ENCODE data around the gene NLRC5. TPM values are rescaled to one million over a fixed set of nuclear protein-coding genes. Genes with fewer than 3 reads are reported as not detected.
A peak's percentile ranks its signal among the peaks of the same experiment; 100 is the strongest.

The NLRC5 gene
- total and polyA plus RNA-seq, 10 donors = 52.0 to 401 (median 219) TPM

DNA sequence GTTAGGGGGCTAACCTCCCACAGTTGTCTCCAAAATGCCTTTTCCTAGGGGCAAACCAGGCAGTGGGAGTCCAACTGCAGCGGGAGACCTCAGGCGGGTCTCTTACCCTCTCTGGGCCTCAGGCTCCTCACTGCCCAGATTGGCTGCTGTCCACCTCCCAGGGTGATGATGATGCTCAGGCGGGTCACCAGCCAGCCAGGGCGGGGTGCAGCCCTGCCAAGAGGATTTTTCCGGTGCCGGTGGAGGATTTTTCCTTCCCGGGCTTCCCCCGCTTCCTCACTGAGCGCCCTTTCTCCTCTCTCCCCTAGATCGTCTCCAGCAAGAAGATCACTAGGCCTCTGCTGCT, 125.8 kb downstream of the NLRC5 start:
- peak overlapping the region in 3 of 8 donors; percentile 28 to 41 (median 36) for H3K27ac ChIP-seq
- H3K36me3 ChIP-seq = peaks cover 0 to 72% (median 13%) of the 10 kb centered on the region in 6 donors
- no peak for TF ChIP-seq POLR2A (IDR thresholded peaks at IDR 0.05)
- TF ChIP-seq, protein P1, sequence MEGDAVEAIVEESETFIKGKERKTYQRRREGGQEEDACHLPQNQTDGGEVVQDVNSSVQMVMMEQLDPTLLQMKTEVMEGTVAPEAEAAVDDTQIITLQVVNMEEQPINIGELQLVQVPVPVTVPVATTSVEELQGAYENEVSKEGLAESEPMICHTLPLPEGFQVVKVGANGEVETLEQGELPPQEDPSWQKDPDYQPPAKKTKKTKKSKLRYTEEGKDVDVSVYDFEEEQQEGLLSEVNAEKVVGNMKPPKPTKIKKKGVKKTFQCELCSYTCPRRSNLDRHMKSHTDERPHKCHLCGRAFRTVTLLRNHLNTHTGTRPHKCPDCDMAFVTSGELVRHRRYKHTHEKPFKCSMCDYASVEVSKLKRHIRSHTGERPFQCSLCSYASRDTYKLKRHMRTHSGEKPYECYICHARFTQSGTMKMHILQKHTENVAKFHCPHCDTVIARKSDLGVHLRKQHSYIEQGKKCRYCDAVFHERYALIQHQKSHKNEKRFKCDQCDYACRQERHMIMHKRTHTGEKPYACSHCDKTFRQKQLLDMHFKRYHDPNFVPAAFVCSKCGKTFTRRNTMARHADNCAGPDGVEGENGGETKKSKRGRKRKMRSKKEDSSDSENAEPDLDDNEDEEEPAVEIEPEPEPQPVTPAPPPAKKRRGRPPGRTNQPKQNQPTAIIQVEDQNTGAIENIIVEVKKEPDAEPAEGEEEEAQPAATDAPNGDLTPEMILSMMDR (IDR thresholded peaks at IDR 0.05 in 8 of 11, conservative IDR thresholded peaks at IDR 0.05 in 3 of 11) = no peak
- no peak for TF ChIP-seq POLR2AphosphoS5 (IDR thresholded peaks at IDR 0.05)
- no peaks in the 10 kb centered on the region for H3K9me3 ChIP-seq
- peaks cover 0 to 3% (median 0%) of the 10 kb centered on the region in 7 donors for H3K27me3 ChIP-seq (replicated peaks in 1 of 7)
- intact Hi-C loops (cut with DNase I; ENCODE audit: low total_unique reads) = no loop called here
- peaks cover 0 to 57% (median 27%) of the 10 kb centered on the region in 6 donors for H3K4me1 ChIP-seq
- DNase-seq = no peak
- no peak overlapping the region for H3K4me3 ChIP-seq
- WGBS, 5 donors = 54 to 86% (median 69%) methylated on average over 10 of the region's 10 CpGs

DNA sequence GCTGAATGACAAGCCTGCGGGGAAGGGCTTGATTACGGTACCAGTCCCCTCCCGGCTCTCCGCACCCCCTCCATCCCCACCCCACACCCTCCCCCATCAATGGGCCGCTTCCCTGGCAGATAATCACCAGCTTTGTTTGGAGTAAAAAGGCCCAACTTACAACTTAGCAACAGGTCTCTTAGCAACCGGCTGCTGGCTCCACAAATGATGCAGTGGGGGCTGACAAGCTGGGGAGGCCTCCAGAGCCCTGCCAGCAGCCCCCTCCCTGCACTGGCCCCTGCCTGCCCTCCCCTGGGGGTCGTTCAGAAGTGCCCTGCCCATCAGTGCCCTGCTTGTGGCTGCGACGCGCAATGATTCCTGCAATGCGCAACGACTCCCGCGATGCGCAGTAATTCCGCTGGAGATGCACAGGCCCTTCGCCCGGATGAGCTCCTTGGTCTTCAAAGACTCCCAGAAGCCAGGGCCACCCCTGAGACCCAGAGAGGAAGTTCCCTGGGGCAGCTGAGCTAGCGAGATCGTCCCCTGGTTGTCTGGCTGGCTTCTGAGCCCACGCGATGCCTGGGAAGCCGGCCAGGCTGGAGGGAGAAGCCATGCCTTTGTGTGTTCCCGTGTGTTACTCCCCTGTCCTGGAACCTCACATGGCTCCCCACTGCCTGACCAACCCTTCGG, 126.3 kb downstream of the NLRC5 start:
- 58 to 81% (median 74%) methylated on average over 23 to 25 of the region's 25 CpGs for WGBS, 5 donors
- peaks cover 0 to 2% (median 0%) of the 10 kb centered on the region in 7 donors for H3K27me3 ChIP-seq (replicated peaks in 1 of 7)
- H3K9me3 ChIP-seq = no peaks in the 10 kb centered on the region
- peak in 2 of 3 donors; percentile 28 to 48 for TF ChIP-seq POLR2AphosphoS5 (IDR thresholded peaks at IDR 0.05)
- TF ChIP-seq POLR2A (IDR thresholded peaks at IDR 0.05) = no peak
- TF ChIP-seq, protein P1 (IDR thresholded peaks at IDR 0.05 in 8 of 11, conservative IDR thresholded peaks at IDR 0.05 in 3 of 11) = no peak
- peaks cover 0 to 77% (median 13%) of the 10 kb centered on the region in 6 donors for H3K36me3 ChIP-seq
- no peak overlapping the region for H3K4me3 ChIP-seq
- intact Hi-C loops (cut with DNase I; ENCODE audit: low total_unique reads) = no loop called here
- H3K27ac ChIP-seq = peak overlapping the region in 3 of 8 donors; percentile 28 to 41 (median 36)
- no peak for DNase-seq
- H3K4me1 ChIP-seq = peaks cover 0 to 52% (median 24%) of the 10 kb centered on the region in 6 donors

DNA sequence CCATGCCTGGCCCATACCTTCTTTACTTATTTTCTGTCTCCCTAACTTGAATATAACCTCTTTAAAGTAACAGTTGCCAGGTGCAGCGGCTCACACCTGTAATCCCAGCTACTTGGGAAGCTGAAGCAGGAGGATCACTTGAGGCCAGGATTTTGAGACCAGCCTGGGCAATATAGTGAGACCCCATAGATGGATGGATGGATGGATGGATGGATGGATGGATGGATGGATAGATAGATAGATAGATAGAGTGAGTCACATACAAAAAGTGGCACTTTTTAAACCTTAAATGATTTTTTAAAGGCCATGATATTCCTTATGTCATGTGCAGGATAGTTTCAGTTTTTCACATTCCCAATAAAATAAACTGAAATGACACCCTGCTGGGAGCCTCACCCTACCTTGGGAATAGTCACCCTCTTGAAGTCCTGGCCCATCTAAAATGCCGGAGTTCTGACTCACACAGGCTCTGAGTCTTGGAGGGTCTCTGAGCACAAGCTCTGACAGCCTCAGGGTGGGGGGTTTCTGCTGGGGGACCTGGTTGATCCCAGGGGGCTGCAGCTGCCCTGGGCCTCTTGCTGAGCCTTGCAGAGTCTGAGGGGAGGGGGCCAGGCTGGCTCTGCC, 129.2 kb downstream of the NLRC5 start:
- Histone ChIP-seq H3K9me3 (no peaks in the 10 kb centered on the region), H3K4me1 (peaks cover 0 to 37% (median 9%) of the 10 kb centered on the region in 6 donors), H3K27ac (no peak overlapping the region), H3K27me3 (replicated peaks in 1 of 7) (no peaks in the 10 kb centered on the region), H3K4me3 (no peak overlapping the region), H3K36me3 (peaks cover 0 to 94% (median 19%) of the 10 kb centered on the region in 6 donors)
- WGBS, 5 donors = 95 to 100% (median 97%) methylated on average over 2 of the region's 2 CpGs
- no peak for TF ChIP-seq POLR2A (IDR thresholded peaks at IDR 0.05)
- TF ChIP-seq, protein P1 (IDR thresholded peaks at IDR 0.05 in 8 of 11, conservative IDR thresholded peaks at IDR 0.05 in 3 of 11) = no peak
- TF ChIP-seq POLR2AphosphoS5 (IDR thresholded peaks at IDR 0.05) = no peak
- no peak for DNase-seq
- intact Hi-C loops (cut with DNase I; ENCODE audit: low total_unique reads) = no loop called here

Data from spleen (tissue), 11 donors.